Hepatocyte (in vitro differentiated cells): Measurements from ENCODE around the gene ZDHHC13. TPM values are rescaled to one million over a fixed set of nuclear protein-coding genes. Genes with fewer than 3 reads are reported as not detected.

ENCODE experiments used
- DNase-seq: peaks from one replicate; pipeline ENCODE4 v3.0.0-alpha.2; 2016; ENCODE audit warnings: low spot score
- H2AFZ ChIP-seq: fragments of 200-600 bp; sonication (generic); 2 replicates; pipeline ENCODE4 v1.6.0; 2016; ENCODE audit warnings: antibody characterized with exemption, mild to moderate bottlenecking
- H3K27ac ChIP-seq: fragments of 200-600 bp; sonication (generic); 2 replicates; pipeline ENCODE4 v1.5.1; 2016; ENCODE audit warnings: mild to moderate bottlenecking
- H3K27me3 ChIP-seq: fragments of 200-600 bp; sonication (generic); 2 replicates; pipeline ENCODE4 v1.6.1; 2016
- H3K36me3 ChIP-seq: fragments of 200-600 bp; sonication (generic); replicated peaks from 2 replicates; pipeline ENCODE4 v1.5.1; 2016; ENCODE audit warnings: low read depth; ENCODE audit not compliant: insufficient read depth
- H3K4me1 ChIP-seq: fragments of 200-600 bp; sonication (generic); 2 replicates; pipeline ENCODE4 v1.5.1; 2016; ENCODE audit warnings: mild to moderate bottlenecking, moderate library complexity; ENCODE audit not compliant: insufficient read depth
- H3K4me2 ChIP-seq: fragments of 200-600 bp; sonication (generic); 2 replicates; pipeline ENCODE4 v1.6.0; 2016
- H3K4me3 ChIP-seq: fragments of 200-600 bp; sonication (generic); 2 replicates; pipeline ENCODE4 v1.5.1; 2016; ENCODE audit warnings: mild to moderate bottlenecking
- H3K79me2 ChIP-seq: fragments of 200-600 bp; sonication (generic); 2 replicates; pipeline ENCODE4 v1.6.0; 2017; ENCODE audit warnings: mild to moderate bottlenecking
- H3K9me2 ChIP-seq: fragments of 200-600 bp; sonication (generic); replicated peaks from 2 replicates; pipeline ENCODE4 v1.6.0; 2017; ENCODE audit warnings: mild to moderate bottlenecking; ENCODE audit not compliant: insufficient read depth
- H3K9me3 ChIP-seq: fragments of 200-600 bp; sonication (generic); 2 replicates; pipeline ENCODE4 v1.5.1; 2016; ENCODE audit warnings: low read depth, mild to moderate bottlenecking
- H4K20me1 ChIP-seq: fragments of 200-600 bp; sonication (generic); 2 replicates; pipeline ENCODE4 v1.6.0; 2016; ENCODE audit warnings: mild to moderate bottlenecking; ENCODE audit not compliant: insufficient read depth, poor library complexity, severe bottlenecking
- EZH2 ChIP-seq: fragments of 200-600 bp; sonication (generic); IDR thresholded peaks from 2 replicates; pipeline ENCODE4 v1.6.1; 2016; ENCODE audit warnings: antibody characterized with exemption, mild to moderate bottlenecking, borderline replicate concordance
- EZH2phosphoT487 ChIP-seq: fragments of 200-600 bp; sonication (generic); IDR thresholded peaks from one replicate; pipeline ENCODE4 v1.6.1; 2018; ENCODE audit warnings: antibody characterized with exemption, mild to moderate bottlenecking, low read depth, moderate library complexity; ENCODE audit not compliant: unreplicated experiment, severe bottlenecking
- WGBS: methylation state at CpG from one replicate; pipeline ENCODE4 v1.1.6; 2016; ENCODE audit warnings: low lambda C conversion rate; ENCODE audit errors: missing lambda C conversion rate; 5-methylcytosine and 5-hydroxymethylcytosine counted together
- polyA plus RNA-seq: library from polyadenylated mRNA; unstranded; fragments of >200 nt; fragmentation: Nextera tagmentation; extraction: Ambion mirVana; gene quantifications from 2 replicates; pipeline ENCODE4 v1.2.1, GENCODE V29; 2016
- total RNA-seq: library from RNA; depleted of rRNA; stranded (reverse); fragments of >200 nt; gene quantifications from 2 replicates; pipeline ENCODE4 v1.2.3, GENCODE V29; 2014
- TF ChIP-seq, protein P1 (sequence below): fragments of 200-600 bp; sonication (generic); IDR thresholded peaks from 2 replicates; pipeline ENCODE4 v1.5.1; 2016; ENCODE audit warnings: antibody characterized with exemption, mild to moderate bottlenecking; ENCODE audit not compliant: poor library complexity

The ZDHHC13 gene
- total and polyA plus RNA-seq, 2 experiments from 2014 or later: 14.6 to 27.1 TPM

GRCh38 chr11:19102521-19102900 is 14.5 kb upstream of the ZDHHC13 start:
- Histone ChIP-seq H2AFZ (no peak overlapping the region), H3K36me3 (no peaks in the 10 kb centered on the region), H3K9me2 (no peaks in the 10 kb centered on the region), H3K79me2 (no peaks in the 10 kb centered on the region), H3K4me3 (no peak overlapping the region), H3K27ac (peak overlapping the region; percentile 57), H3K4me1 (peaks cover 6% of the 10 kb centered on the region), H3K27me3 (no peaks in the 10 kb centered on the region), H4K20me1 (no peaks in the 10 kb centered on the region), H3K9me3 (no peaks in the 10 kb centered on the region), H3K4me2 (peak overlapping the region; percentile 41)
- TF ChIP-seq, protein P1, sequence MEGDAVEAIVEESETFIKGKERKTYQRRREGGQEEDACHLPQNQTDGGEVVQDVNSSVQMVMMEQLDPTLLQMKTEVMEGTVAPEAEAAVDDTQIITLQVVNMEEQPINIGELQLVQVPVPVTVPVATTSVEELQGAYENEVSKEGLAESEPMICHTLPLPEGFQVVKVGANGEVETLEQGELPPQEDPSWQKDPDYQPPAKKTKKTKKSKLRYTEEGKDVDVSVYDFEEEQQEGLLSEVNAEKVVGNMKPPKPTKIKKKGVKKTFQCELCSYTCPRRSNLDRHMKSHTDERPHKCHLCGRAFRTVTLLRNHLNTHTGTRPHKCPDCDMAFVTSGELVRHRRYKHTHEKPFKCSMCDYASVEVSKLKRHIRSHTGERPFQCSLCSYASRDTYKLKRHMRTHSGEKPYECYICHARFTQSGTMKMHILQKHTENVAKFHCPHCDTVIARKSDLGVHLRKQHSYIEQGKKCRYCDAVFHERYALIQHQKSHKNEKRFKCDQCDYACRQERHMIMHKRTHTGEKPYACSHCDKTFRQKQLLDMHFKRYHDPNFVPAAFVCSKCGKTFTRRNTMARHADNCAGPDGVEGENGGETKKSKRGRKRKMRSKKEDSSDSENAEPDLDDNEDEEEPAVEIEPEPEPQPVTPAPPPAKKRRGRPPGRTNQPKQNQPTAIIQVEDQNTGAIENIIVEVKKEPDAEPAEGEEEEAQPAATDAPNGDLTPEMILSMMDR: no peak
- no peak for TF ChIP-seq EZH2
- WGBS: 54% methylated on average over 1 of the region's 1 CpG
- DNase-seq: peak; percentile 27

DNA sequence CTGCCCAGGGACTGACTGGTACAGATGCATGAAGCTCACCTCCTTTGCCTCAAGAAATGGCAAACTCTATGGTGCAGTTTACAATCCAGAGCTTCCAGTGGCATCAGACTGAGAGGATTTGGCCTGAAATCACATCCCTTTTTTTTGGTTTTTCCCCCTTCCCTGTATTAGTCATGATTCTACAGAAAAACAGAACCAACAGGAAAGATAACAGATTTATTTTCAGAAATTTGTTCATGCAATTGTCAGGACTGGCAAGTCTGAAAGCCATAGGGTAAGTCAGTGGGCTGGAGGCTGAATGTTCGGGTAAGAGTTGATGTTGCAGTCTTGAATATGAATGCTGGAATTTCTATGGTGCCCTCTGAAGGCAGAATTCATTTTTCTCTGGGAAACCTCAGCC is 12.0 kb upstream of the ZDHHC13 start:
- DNase-seq: no peak
- H3K4me2 ChIP-seq: no peak overlapping the region
- H4K20me1 ChIP-seq: no peaks in the 10 kb centered on the region
- TF ChIP-seq, protein P1: no peak
- no peak for TF ChIP-seq EZH2phosphoT487
- no peak for TF ChIP-seq EZH2
- H3K9me3 ChIP-seq: no peaks in the 10 kb centered on the region
- no peak overlapping the region for H2AFZ ChIP-seq
- no peaks in the 10 kb centered on the region for H3K27me3 ChIP-seq
- H3K79me2 ChIP-seq: no peaks in the 10 kb centered on the region
- H3K4me1 ChIP-seq: peaks cover 6% of the 10 kb centered on the region
- H3K36me3 ChIP-seq: no peaks in the 10 kb centered on the region
- H3K9me2 ChIP-seq: no peaks in the 10 kb centered on the region
- no peak overlapping the region for H3K27ac ChIP-seq
- H3K4me3 ChIP-seq: no peak overlapping the region
- WGBS: 90% methylated on average over 1 of the region's 1 CpG

DNA sequence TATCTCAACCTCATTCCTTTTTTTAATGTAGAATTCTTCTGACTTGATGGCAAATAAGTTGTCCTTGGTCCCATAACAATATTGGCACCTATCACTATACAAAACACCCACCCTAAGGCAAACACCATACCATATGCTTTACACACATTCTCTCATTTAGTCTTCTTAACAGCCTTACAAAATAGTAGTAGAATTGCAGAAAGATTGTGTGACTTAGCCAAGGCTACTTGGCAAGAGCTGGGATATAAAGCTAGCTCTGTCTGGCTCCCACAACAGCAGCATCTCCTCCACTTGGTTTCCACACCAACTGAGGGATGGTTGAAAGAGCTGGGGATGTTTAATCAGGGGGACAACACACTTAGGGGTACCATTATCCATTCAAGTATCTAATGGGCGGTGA is 9.8 kb upstream of the ZDHHC13 start:
- no peak overlapping the region for H3K4me2 ChIP-seq
- H3K36me3 ChIP-seq: no peaks in the 10 kb centered on the region
- H3K27me3 ChIP-seq: no peaks in the 10 kb centered on the region
- DNase-seq: no peak
- H3K4me1 ChIP-seq: peaks cover 6% of the 10 kb centered on the region
- WGBS: 96% methylated on average over 1 of the region's 1 CpG
- H3K79me2 ChIP-seq: no peaks in the 10 kb centered on the region
- no peak overlapping the region for H3K4me3 ChIP-seq
- TF ChIP-seq EZH2phosphoT487 (no peak), EZH2 (no peak)
- TF ChIP-seq, protein P1: no peak
- H4K20me1 ChIP-seq: no peaks in the 10 kb centered on the region
- no peak overlapping the region for H2AFZ ChIP-seq
- no peaks in the 10 kb centered on the region for H3K9me2 ChIP-seq
- H3K9me3 ChIP-seq: no peaks in the 10 kb centered on the region
- no peak overlapping the region for H3K27ac ChIP-seq

DNA sequence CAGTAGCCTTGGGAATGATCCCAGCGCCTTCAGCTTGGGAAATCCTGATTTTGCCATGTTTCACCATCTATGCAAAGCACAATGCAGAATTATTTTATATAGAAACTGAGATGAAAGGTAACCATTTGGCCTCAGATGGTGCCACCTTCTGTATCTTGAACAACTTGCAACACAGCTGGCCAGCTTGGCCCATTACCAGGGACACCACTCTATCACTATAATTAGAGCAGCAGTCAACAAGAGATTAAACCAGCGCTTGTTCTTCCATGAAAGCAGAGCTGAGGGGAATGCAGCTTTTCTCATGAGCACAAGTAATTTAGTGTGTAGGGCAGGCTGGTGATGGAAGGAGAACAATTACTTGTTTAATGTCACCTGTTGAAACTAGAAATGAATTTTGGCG is 6.7 kb upstream of the ZDHHC13 start:
- Histone ChIP-seq H3K27ac (no peak overlapping the region), H2AFZ (no peak overlapping the region), H3K4me2 (no peak overlapping the region), H3K27me3 (no peaks in the 10 kb centered on the region), H3K79me2 (no peaks in the 10 kb centered on the region), H3K36me3 (no peaks in the 10 kb centered on the region), H3K9me2 (no peaks in the 10 kb centered on the region), H3K4me1 (no peaks in the 10 kb centered on the region), H3K4me3 (no peak overlapping the region), H3K9me3 (no peaks in the 10 kb centered on the region), H4K20me1 (no peaks in the 10 kb centered on the region)
- no peak for DNase-seq
- TF ChIP-seq EZH2 (no peak), EZH2phosphoT487 (no peak)
- TF ChIP-seq, protein P1: no peak
- 84% methylated on average over 3 of the region's 3 CpGs for WGBS
